ENCODE measurements around the gene LRFN2.

DNA sequence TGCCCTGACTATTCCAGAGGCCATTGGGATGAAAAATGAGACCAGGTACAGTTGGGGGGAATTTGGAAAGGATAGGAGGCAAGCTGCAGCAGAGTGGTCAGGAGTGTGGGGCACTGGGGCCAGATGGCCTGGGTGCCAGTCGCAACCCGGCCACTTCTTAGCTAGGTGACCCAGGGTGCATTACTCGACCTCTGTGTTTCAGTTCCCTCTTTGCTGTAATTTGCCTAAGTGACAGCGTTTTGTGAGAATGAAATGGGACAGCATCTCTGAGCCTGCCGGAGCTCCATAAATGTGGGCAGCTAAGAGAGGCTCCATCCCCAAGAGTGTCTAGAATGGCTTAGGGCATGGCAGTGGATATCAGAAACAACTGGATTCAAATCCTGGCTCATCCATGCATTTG is 13.9 kb downstream of the LRFN2 start:
- TF ChIP-seq, protein P1, sequence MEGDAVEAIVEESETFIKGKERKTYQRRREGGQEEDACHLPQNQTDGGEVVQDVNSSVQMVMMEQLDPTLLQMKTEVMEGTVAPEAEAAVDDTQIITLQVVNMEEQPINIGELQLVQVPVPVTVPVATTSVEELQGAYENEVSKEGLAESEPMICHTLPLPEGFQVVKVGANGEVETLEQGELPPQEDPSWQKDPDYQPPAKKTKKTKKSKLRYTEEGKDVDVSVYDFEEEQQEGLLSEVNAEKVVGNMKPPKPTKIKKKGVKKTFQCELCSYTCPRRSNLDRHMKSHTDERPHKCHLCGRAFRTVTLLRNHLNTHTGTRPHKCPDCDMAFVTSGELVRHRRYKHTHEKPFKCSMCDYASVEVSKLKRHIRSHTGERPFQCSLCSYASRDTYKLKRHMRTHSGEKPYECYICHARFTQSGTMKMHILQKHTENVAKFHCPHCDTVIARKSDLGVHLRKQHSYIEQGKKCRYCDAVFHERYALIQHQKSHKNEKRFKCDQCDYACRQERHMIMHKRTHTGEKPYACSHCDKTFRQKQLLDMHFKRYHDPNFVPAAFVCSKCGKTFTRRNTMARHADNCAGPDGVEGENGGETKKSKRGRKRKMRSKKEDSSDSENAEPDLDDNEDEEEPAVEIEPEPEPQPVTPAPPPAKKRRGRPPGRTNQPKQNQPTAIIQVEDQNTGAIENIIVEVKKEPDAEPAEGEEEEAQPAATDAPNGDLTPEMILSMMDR (conservative IDR thresholded peaks at IDR 0.05; ENCODE audit: low read length) = no peak
- TF ChIP-seq EZH2phosphoT487 (IDR thresholded peaks at IDR 0.05; ENCODE audit: borderline replicate concordance) = no peak

Data from Loucy (cell line).